NCI-H446 treated with DMSO at 0.1 percent for 48 hours (cell line): ENCODE results near the gene NCF4.

Source experiments
- DNase-seq: peaks from one replicate; lab custom pipeline; 2025; lab: John Stamatoyannopoulos, UW

The NCF4 gene

DNA sequence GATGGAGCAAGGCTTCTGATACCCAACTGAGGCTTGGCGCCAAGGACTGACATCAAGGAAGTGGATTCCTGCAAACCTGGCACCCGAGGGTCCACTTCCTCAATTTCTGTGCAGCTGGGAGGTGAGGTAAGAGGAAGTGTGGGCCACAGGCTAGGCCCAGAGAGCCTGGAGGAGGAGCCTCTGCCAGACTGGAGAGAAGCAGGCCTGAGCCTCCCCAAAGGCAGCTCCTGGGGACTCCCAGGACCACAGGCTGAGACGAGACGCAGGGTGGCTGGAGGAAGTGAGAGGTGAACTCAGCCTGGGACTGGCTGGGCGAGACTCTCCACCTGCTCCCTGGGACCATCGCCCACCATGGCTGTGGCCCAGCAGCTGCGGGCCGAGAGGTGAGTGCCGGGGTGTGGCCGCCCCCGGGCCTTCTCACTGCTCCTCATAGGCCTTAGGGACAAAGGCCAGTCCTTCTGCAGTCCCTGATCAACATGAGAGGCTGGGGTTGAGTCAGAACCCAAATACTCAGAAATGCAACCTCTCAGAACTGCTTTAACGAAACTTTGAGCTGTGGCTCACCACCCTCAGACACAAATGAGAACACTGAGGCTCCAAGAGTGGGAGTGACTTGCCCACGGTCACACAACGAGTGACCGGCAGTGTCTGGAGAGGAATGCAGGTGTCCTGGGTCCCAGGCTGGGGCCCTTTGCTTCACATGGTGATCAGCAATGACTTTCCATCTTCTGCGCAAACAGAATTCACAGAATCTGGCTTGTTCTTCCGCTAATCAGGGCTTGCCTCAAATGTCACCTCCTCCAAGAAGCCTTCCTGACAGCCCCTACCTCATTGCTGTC, at the start of gene NCF4:
NCF4 (plus strand) TSS at position 186 of the 839 bp plus-strand sequence; CDS start at position 352, 166 bp downstream.
- no peak for DNase-seq

- no peak for DNase-seq
These were observed 49.6 kb upstream of the NCF4 start for GRCh38 chr22:36811094-36811800.

GRCh38 chr22:36814801-36815200, 46.0 kb upstream of the NCF4 start:
- DNase-seq = no peak

- no peak for DNase-seq
These were observed 45.1 kb upstream of the NCF4 start for GRCh38 chr22:36815558-36816338.

DNA sequence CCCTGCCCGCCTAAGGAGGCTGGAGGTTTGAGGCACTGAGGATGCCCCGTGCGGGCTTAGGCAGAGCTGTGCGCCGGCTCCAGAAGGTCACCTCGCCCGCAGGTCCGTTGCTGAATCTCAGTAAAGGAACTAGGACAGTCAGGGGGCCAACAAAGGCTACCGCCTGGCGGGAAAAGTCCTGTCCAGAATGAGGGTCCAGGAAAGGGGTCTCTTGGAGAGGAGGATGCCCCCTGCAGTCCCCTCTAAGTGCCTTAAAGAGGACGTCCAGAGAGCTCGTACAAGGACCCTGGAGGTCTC, 44.5 kb upstream of the NCF4 start:
- DNase-seq = no peak

DNA sequence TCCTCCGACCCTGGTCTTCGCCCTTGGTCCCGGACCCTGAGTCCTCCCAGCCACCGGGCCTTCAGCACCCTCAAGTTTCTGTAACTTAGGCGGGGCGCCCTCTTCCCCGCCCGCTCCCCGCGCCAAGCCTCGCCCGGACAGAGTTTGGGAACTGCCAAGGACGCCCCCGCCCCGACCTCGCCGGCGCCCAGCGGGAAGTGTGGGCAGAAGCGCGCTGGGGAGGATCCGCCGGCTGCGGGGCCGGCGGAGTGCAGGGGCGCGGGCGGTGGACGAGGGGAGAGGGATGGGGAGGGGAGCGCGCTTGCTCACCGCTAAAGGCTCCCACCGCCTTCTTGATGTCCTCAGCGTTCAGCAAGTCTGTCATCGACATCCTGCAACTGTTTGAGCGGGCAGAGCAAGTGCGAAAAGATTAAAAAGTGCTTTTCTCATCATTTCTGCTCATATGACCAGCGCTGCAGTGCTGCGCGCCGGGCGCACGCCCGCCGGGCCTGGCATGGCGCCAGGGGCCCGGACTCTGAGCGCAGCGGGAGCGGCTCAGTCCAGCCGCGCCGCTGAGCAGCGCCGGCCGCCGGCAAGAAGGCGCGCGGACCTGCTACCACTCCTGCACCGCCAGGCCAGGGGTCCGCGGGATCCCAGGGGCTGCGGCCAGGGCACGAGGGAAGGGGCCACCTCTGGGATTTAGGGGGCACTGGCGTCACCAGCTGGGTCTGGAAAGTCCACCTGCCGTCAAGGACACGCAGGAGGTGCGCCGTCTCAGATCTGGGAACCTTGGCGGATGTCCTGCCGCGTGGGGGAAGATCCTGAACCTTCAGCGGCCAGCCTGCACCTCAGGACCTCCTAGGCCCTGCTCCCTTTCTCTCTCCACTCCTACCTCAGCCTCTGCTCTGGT, 43.9 kb upstream of the NCF4 start, which contains the start of gene PVALB:
PVALB (minus strand) TSS at position 400 of the 889 bp plus-strand sequence; CDS start at position 370, 30 bp downstream.
- no peak for DNase-seq

DNA sequence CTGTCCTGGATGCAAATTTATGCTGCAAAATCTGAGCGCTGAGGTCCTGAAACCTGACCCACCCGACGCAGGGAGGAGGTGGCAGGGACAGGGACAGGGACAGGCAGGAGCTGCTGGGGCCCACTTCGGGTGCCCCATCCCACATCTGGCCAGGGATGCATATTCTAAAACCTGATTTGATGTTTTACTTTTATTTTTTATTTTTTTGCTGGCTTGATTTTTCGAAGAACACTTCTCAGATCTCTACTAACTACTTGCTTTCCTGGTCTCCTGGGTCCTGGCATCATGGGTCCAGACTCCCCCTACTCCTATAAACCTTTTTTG, 43.3 kb upstream of the NCF4 start:
- no peak for DNase-seq

GRCh38 chr22:36818010-36818642, 42.7 kb upstream of the NCF4 start:
- DNase-seq = no peak

DNA sequence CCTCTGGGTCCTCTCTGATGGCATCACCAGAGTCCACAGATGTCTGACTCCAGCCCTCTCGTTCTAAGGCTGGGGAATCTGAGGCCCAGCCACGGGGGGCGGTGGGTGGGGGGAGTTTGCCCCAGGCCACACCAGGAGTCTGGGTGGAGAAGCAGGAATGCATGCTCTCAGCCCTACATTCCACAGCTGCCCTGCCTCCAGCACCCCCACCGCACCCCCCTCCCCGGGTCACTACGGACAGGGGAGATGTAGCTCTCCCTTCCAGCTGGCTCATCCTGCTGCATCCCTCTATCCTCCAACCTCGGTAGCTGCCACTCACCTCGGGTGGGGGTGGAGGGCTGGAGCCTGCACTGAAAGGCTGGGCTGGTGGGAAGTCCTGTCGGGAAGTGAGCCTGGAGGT, 41.7 kb upstream of the NCF4 start:
- no peak for DNase-seq

DNA sequence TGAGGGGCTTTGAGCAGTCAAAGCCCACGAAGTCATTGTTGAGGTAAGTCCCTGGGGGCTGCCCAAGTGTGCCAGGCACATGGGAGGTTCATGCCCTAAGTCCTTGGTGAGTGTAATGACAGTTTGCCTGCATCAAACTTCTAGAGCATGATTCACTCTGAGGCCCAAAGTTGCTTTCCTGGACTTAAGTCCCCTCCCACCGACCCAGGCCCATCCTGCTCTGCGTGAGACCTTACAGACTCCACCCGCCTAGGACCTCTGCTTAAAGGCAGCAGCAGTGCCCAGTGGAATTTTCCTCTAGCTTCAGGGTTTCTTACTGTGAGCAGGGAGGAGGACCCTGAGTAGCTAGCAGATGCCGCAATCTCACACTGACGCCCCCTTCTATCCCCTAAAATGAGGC, 38.2 kb upstream of the NCF4 start:
- DNase-seq = no peak

DNA sequence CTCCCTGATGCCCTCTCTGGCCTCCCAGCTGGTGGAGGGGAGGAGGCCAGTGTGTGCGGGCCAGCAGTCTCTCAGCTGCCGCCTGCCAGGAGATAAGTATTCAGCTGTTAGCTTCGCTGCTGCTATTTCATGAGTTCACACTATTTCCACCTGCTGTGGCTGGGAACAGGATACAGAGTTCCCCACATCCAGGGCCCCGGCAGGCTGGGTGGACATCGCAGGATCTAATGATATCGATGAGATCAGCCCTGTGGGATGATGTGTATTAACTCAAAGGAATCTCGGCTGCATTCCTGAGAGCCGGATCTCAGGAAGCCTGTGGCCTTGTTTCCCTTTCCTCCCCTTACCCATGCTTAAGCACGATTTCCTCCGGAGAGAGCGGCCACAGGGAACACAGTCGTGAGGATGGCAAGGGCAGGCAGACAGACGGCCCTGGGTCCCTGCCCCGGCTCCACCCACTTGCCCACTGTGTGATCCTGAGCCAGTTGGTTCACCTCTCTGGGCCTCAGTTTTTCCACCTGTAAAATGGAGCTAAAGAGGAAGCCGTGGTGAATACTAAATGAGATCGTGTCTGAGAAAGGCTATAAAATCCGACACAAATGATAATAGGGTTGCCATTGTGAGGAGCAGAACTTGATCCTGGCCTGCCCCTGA, 37.5 kb upstream of the NCF4 start:
- DNase-seq = no peak

GRCh38 chr22:36824655-36825054, 36.2 kb upstream of the NCF4 start:
- no peak for DNase-seq

DNA sequence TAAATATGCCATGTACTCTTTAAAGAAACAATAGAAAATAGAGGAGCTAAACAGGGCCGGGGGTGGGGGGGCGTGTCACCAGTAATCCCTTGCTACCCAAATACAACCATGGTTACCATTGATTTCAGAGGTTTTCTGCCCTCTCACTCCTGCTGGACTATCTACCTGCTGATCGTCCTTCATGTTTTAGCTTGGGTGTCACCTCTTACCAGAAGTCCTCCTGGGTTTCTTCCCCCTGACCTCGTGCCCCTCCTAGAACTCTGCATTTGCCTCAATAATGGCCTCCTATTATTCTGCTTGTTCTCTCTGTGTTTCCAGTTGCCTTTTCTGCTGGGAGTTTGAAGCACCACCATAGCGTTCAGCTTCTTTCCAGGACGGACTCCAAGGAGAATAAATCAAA, 34.5 kb upstream of the NCF4 start:
- DNase-seq = no peak

DNA sequence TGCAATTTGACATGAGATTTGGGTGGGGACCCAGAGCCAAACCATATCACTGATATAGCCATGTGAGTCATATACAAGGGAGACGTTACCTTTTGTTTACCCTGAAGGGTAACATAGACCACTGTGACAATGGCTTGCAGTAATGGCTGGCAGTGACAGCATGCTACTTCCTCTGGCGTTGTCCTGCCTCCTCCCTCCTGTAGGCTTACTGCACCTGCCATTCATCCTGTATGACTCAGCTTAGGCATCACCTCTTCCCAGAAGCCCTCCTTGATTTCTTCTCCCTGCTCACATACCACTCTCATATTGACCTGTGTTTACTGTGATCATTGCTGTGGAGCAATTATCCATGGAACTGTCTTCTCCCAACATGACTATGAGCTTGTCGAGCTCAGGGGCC, 32.0 kb upstream of the NCF4 start:
- no peak for DNase-seq

DNA sequence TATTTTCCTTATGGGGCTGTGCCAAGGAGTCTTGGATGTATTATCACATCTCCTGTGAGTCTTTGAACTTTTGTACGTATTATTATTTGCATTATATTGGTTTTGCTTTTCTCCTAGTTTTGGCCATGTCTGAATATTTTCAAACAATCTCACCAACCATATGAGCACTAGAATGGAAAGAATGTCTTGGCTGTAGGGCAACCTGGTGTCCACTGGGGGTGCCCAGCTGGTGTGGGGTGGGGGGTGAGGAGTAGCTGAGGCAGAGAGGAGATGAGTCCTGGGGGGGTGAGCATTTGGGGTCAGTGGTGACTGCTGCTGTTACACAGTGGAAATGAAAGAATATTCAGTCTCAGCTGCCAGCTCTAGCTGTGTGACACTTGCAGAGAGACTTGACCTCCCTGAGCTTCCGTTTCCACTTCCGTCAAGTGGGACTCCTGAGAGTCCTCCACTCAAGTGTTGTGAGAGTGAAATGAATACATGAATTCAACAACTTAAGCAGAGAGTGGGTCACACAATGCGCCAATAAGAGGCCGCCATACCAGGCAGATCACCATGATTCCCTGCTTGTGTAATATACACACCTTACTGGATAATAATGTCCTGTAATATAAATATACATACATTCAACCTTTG, 31.3 kb upstream of the NCF4 start:
- DNase-seq = no peak

- no peak for DNase-seq
These were observed 30.2 kb upstream of the NCF4 start for GRCh38 chr22:36830601-36831000.

DNA sequence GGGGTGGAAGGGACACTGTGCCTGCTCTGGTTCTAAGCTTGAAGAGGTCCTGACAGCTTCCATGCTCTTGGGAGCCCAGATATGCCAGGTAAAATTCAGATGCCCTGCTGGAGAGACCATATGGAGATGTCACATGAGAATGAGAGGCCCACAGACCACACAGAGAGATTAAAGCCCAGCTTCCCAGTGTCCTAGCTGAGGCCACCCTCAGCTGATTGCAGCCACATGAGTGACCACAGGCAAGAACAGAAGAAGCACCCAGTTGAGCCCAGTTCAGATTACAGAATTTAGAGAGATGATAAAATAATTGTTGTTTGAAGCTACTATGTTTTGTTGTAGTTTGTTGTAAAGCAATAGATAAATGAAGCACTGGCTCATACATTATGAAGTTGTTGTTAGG, 29.6 kb upstream of the NCF4 start:
- DNase-seq = no peak

DNA sequence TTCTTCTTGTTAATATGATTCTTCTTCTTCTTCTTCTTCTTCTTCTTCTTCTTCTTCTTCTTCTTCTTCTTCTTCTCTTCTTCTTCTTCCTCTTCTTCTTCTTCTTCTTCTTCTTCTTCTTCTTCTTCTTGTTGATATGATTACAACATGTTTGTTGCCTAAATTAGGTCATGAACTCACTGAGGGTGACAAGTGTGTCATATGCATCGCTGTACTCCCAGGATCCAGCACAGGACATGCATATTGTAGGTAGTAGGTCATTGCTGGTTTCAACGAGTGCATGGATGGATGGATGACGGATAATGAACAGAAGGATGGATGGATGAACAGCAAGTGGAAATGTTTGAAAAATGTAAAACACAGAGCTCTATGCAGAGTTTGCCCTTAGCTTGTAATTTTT, 29.1 kb upstream of the NCF4 start:
- DNase-seq = no peak

DNA sequence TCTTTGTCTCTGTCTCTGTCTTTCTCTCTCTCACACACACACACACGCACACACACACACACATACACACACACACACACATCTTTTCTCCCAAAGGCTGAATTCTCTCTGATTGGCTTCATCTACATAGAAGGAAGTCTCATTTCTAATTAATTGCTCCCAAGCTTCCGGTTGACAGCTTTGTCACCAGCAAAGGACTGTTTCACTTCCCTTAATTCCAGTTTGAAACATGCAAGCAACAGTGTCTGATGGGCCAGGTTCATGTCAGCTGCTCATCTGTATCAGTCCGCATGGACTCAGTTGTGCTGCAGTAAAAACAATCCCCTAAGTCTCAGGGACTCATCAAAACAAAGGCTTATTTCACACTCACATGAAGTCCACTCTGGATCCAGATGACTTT, 27.7 kb upstream of the NCF4 start:
- no peak for DNase-seq

GRCh38 chr22:36835903-36836302, 24.9 kb upstream of the NCF4 start:
- DNase-seq = no peak
